Stimulated activated CD8-positive, alpha-beta memory T cell treated with anti-CD3 and anti-CD28 coated beads, Interleukin-4, amount 100 ng/mL, for 1 hour (primary cell): ENCODE results near the gene TMEM131L.
"Not testable (repeated sequence)": the region's sequence is repeated elsewhere in the genome, so short reads cannot be mapped to it uniquely, and the experiment has no call there.

Experiments used
- DNase-seq, 2 donors: peaks; one replicate each; pipeline ENCODE4 v3.0.0-alpha.2; 2020; ENCODE audit warnings: low read depth in 2 of 2, low spot score in 1 of 2

Gene TMEM131L

DNA sequence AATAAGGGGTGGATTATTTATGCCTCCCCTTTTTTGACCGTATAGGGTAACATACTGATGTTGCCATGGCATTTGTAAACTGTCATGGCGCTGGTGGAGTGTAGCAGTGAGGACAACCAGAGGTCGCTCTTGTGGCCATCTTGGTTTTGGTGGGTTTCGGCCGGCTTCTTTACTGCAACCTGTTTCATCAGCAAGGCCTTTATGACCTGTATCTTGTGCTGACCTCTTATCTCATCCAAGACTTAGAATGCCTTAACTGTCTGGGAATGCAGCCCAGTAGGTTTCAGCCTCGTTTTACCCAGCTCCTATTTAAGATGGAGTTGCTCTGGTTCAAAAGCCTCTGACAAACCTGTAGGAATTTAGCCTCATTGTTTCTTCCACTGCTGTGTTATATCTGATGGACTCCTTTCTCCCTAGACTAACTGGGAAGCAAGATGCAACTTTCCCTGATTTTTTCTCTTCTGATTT is 71.4 kb downstream of the TMEM131L start:
- no peak for DNase-seq

DNA sequence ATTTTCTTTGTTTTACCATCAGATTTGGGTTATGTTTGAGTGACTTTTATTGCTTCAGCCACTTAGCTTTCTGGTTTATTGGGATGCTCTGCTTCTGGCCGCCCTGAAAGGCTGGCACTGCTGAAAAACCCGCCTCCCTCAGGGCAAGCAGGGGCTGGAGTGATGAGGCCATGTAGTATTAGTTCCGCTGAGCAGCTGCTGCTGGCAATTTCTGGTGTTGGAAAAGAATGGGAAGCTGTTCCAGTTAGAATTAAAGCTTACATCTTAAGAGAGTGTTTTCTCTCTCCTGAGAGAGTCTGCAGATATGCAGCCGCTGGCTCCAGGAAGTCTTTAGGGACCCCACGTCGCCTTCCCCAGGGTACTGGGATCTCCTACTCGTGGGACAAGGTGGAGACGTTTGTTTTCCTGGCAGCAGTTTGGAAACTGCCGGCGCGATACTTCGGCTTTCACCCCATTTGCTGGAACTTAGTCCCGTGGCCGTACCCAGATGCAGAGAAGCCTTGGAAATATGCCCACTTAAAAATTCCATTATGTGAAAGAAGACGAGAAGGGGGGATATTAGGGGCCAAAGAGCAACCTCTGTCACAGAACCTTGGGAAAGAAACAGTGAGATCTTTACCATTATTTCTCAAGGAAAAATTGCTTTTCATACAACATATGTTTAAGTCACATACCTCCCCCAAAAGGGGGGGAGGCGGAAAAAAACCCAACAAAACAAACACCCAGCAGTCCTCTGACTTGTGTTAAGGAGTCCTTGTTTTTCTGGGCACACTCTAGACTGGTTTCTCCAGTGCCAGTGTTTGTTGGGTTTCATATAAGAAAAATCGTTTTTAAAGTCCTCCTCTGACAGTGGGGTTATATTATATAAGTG is 72.6 kb downstream of the TMEM131L start:
- DNase-seq = no peak

DNA sequence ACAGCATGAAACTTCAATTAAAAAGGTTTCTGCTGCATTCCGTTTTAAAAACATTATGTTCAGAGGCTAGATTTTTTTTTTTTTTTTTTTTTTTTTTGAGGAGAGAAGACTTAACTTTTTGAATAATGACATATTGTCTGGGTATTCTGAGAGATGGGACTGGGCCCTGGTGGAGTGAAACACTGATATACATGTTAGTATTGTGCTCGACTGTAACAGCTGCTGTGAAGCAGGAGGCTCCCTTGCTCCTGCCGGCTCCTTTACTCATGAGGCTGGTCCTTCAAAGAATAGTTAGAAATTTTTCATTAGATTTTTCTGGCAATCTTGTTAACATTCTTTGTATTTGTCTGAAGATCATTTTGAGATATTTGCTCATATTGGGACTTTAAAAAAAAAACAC is 73.3 kb downstream of the TMEM131L start:
- no peak for DNase-seq

- DNase-seq = no peak
These were observed 75.4 kb downstream of the TMEM131L start for GRCh38 chr4:153541456-153542096.

DNA sequence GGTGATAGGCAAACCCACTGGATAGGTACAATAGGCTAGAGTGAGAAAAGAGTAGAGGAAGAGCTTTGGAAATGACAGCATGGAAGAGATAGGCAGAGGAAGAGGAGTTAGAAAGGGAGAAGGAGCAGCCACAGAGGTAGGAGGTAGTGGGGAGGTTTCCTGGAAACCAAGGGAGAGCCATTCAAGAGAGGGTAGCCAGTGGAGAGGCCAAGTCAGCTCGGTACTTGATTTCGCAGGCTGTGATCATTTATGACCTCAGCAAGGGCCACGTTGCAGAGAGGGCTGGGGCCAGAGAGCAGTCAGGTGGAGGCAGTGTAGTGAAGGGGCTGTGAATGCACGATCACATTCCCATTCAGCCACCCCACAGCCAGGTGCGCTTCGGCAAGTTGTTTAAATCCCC is 76.0 kb downstream of the TMEM131L start:
- DNase-seq = no peak

GRCh38 chr4:153542834-153543233 is 76.7 kb downstream of the TMEM131L start:
- no peak for DNase-seq

GRCh38 chr4:153543351-153543750 is 77.2 kb downstream of the TMEM131L start:
- no peak for DNase-seq

- no peak for DNase-seq
These were observed 79.7 kb downstream of the TMEM131L start for GRCh38 chr4:153545822-153546221.

- DNase-seq = no peak
These were observed 80.1 kb downstream of the TMEM131L start for GRCh38 chr4:153546280-153546679.

DNA sequence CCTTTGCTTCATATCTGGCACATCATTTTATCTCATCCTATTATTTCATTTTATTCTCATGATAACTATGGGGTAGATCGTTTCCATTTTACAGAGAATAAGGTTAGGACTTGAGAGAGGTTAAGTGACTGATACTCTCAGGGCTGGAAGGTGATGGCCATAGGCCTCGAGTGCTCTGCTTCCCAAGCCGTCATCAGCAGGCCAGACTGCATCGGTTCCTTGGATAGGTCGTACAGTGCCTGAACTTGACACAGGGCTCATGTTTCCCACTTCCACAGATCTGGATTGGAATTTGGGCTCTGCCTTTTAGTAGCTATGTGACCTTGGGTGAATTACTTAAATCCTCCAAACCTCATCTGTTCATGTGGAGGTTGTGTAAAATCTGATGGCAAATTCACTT is 81.4 kb downstream of the TMEM131L start:
- no peak for DNase-seq

DNA sequence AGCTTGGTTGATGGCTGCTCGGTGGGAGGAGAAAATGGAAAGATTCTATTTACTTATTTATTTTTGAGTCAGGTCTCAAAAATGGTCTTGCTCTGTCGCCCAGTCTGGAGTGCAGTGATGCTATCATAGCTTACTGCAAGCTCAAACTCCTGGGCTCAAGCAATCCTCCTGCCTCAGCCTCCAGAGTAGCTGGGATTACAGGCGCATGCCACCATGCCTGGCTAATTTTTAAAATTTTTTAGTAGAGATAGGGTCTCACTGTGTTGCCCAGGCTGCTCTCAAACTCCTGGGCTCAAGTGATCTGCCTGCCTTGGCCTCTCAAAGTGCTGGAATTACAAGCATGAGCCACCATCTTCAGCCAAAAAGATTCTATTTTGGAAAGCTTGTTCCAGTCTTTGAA is 82.7 kb downstream of the TMEM131L start:
- DNase-seq = not testable (repeated sequence)

- no peak for DNase-seq
These were observed 83.2 kb downstream of the TMEM131L start for GRCh38 chr4:153549405-153549804.

GRCh38 chr4:153553155-153553818 is 87.1 kb downstream of the TMEM131L start:
- no peak for DNase-seq

DNA sequence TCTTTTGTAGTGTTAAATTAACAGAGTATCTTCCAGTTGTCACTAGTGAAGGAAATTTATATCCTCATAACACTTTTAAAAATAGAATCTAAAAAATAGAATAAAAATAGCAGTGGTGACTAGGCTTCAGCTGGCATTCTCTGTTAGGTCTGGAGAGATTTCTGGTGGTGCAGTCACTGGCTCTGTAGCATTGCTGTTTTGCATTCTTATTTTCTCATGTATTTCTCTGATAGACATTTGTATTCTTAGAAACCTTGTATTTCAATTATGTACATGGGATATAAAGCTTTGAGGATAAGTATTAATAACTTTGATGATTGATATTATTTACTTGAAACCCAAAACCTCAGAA is 87.6 kb downstream of the TMEM131L start:
- DNase-seq = no peak

GRCh38 chr4:153555730-153556434 is 89.7 kb downstream of the TMEM131L start:
- no peak for DNase-seq

- no peak for DNase-seq
These were observed 90.3 kb downstream of the TMEM131L start for GRCh38 chr4:153556435-153556815.

DNA sequence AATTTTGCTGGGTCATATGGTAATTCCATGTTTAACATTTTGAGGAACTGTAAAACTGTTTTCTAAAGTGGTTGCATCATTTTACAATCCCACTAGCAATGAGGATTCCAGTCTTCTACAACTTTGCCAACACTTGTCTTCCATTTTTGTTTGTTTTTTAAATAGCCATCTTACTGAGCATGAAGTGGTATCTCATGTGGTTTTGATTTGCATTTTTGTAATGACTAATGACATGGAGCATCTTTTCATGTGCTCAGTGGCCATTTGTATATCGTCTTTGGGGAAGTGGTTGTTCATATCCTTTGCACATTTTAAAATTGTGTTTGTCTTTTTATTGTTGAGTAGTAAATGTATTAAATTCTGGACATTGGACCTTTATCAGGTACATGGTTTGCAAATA is 94.7 kb downstream of the TMEM131L start:
- no peak for DNase-seq

DNA sequence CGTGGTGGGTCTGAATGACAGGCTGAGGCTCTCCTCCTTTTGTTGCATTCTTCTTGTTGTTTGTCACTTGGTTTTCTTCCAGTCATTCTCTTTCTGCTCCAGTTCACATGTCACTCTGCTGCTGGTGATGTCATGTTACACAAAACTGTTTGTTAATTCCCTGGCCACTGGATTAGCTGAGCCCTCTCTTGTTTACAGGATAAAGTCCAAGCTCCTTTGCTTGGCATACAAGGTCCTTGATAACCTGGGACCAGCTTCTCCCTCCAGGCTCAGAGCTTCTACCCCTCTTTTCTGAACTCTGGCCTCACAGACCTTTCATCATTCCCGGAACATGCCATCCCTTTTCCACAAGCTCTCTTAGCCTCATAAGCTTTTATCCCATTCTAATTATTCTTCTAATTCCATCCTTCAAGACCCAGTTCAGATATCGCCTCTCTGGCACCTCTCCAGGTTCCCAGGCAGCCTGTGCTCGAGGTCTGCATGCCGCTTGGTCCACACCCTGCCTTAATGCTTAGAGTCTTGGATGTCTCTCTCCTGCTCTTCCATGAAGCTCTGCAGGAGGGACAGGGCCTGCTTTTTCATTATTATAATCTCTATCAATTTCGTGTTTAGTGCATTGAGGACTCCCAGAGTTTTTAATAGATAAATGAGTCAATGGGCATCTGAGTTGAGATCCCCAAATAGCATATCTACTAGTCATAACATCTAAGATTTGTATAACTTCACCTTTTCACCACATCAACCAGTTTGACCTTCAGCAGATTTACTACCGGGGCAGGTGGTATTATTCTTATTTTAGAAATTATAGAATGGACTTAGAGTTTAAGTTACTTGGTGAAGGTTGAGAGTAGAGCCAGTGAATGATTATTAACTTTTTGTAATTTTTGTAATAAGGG is 98.7 kb downstream of the TMEM131L start:
- DNase-seq = no peak

GRCh38 chr4:153566631-153567150 is 100.5 kb downstream of the TMEM131L start:
- no peak for DNase-seq

DNA sequence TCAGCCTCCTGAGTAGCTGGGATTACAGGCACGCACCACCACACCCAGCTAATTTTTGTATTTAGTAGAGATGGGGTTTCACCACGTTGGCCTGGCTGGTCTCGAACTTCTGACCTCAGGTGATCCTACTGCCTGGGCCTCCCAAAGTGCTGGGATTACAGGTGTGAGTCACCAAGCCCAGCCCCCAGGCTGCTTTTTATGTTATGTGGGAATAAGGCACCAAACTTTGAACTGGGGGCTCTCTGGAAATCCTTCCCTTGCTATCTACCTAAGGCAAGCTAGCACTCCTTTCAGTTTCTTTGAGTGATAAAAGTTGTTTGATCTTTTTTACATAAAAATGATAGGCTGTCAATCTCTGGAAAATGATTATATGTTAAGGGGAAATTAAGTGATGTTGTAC is 101.5 kb downstream of the TMEM131L start:
- DNase-seq = not testable (repeated sequence)
